Liver (tissue), 9 donors: ENCODE results near the gene LRRC28. TPM values are rescaled to one million over a fixed set of nuclear protein-coding genes. Genes with fewer than 3 reads are reported as not detected.

ENCODE experiments used
- DNase-seq: peaks from one replicate; pipeline ENCODE4 v3.0.0-alpha.2; 2017; ENCODE audit warnings: low spot score
- H3K27ac ChIP-seq, 2 donors: one replicate each; pipeline ENCODE4 v1.7.0; 2013; ENCODE audit warnings: inconsistent platforms in 2 of 2, low read length in 2 of 2, control low read depth in 1 of 2, low read depth in 1 of 2, mild to moderate bottlenecking in 1 of 2
- H3K27me3 ChIP-seq, 4 donors: one replicate each; pipeline versions ENCODE4 v1.6.1 to v1.7.0; 2013; ENCODE audit warnings: low read length in 3 of 4, inconsistent platforms in 1 of 4, mild to moderate bottlenecking in 1 of 4, moderate library complexity in 1 of 4; ENCODE audit not compliant: control insufficient read depth in 4 of 4, insufficient read depth in 4 of 4
- H3K36me3 ChIP-seq, 4 donors: one replicate each; pipeline versions ENCODE4 v1.6.1 to v1.7.0; 2013; ENCODE audit warnings: low read length in 3 of 4, mild to moderate bottlenecking in 3 of 4, low read depth in 1 of 4, moderate library complexity in 1 of 4; ENCODE audit not compliant: control insufficient read depth in 4 of 4, insufficient read depth in 3 of 4
- H3K4me1 ChIP-seq, 4 donors: one replicate each; pipeline versions ENCODE4 v1.6.1 to v1.7.0; 2013; ENCODE audit warnings: low read length in 3 of 4, mild to moderate bottlenecking in 3 of 4, moderate library complexity in 1 of 4; ENCODE audit not compliant: control insufficient read depth in 4 of 4, insufficient read depth in 4 of 4
- H3K4me3 ChIP-seq, 3 donors: one replicate each; pipeline versions ENCODE4 v1.6.1 to v1.7.0; 2013; ENCODE audit warnings: low read length in 3 of 3, control low read depth in 1 of 3, low read depth in 1 of 3, mild to moderate bottlenecking in 1 of 3
- H3K9ac ChIP-seq, 2 donors: one replicate each; pipeline ENCODE4 v1.7.0; 2013; ENCODE audit warnings: low read length in 2 of 2, mild to moderate bottlenecking in 2 of 2, moderate library complexity in 2 of 2, control low read depth in 1 of 2, low read depth in 1 of 2
- H3K9me3 ChIP-seq, 4 donors: one replicate each; pipeline versions ENCODE4 v1.6.1 to v1.7.0; 2013; ENCODE audit warnings: low read length in 3 of 4; ENCODE audit not compliant: control insufficient read depth in 4 of 4
- EGR1 ChIP-seq, 2 donors: IDR thresholded peaks; 2 replicates each; pipeline ENCODE4 v1.6.1; 2016 to 2018; ENCODE audit warnings: antibody characterized with exemption in 2 of 2, low read depth in 2 of 2
- FOXA1 ChIP-seq: IDR thresholded peaks from 2 replicates; pipeline ENCODE4 v1.6.1; 2016; ENCODE audit warnings: antibody characterized with exemption
- FOXA2 ChIP-seq: IDR thresholded peaks from 2 replicates; pipeline ENCODE4 v1.6.1; 2016; ENCODE audit warnings: antibody characterized with exemption
- GABPA ChIP-seq, 2 donors: IDR thresholded peaks in 1 of 2; conservative IDR thresholded peaks in 1 of 2; 2 replicates each; pipeline ENCODE4 v1.6.1; 2016; ENCODE audit warnings: antibody characterized with exemption in 2 of 2, mild to moderate bottlenecking in 1 of 2, moderate library complexity in 1 of 2
- HNF4A ChIP-seq, 2 donors: conservative IDR thresholded peaks; 2 replicates each; pipeline ENCODE4 v1.6.1; 2016; ENCODE audit warnings: antibody characterized with exemption in 2 of 2, mild to moderate bottlenecking in 2 of 2
- HNF4G ChIP-seq: IDR thresholded peaks from 2 replicates; pipeline ENCODE4 v1.6.1; 2016; ENCODE audit warnings: antibody characterized with exemption
- JUND ChIP-seq, 2 donors: IDR thresholded peaks; 2 replicates each; pipeline ENCODE4 v1.6.1; 2016; ENCODE audit warnings: antibody characterized with exemption in 2 of 2
- MAX ChIP-seq: IDR thresholded peaks from 2 replicates; pipeline ENCODE4 v1.6.1; 2016; ENCODE audit warnings: antibody characterized with exemption
- NR2F2 ChIP-seq: IDR thresholded peaks from 2 replicates; pipeline ENCODE4 v1.6.1; 2016; ENCODE audit warnings: antibody characterized with exemption
- RAD21 ChIP-seq, 2 donors: IDR thresholded peaks; 2 replicates each; pipeline ENCODE4 v1.6.1; 2016; ENCODE audit warnings: antibody characterized with exemption in 2 of 2, mild to moderate bottlenecking in 2 of 2
- RXRA ChIP-seq, 2 donors: IDR thresholded peaks; 2 replicates each; pipeline ENCODE4 v1.6.1; 2017 to 2018; ENCODE audit warnings: antibody characterized with exemption in 2 of 2, mild to moderate bottlenecking in 1 of 2
- SP1 ChIP-seq: IDR thresholded peaks from 2 replicates; pipeline ENCODE4 v1.6.1; 2018; ENCODE audit warnings: antibody characterized with exemption, mild to moderate bottlenecking
- TAF1 ChIP-seq: conservative IDR thresholded peaks from 2 replicates; pipeline ENCODE4 v1.6.1; 2016; ENCODE audit warnings: antibody characterized with exemption, mild to moderate bottlenecking
- YY1 ChIP-seq: IDR thresholded peaks from 2 replicates; pipeline ENCODE4 v1.6.1; 2016; ENCODE audit warnings: antibody characterized with exemption, mild to moderate bottlenecking
- ZBTB33 ChIP-seq: IDR thresholded peaks from 2 replicates; pipeline ENCODE4 v1.6.1; 2016; ENCODE audit warnings: antibody characterized with exemption
- WGBS: extraction: QIAGEN DNeasy Blood & Tissue Kit; methylation state at CpG from one replicate; pipeline ENCODE4 v1.1.7; 2013; 5-methylcytosine and 5-hydroxymethylcytosine counted together
- polyA plus RNA-seq, 2 donors: library from polyadenylated mRNA; stranded (reverse) in 1 of 2; unstranded in 1 of 2; fragments of 200-250 nt in 1 of 2; fragments of >200 nt in 1 of 2; fragmentation: Nextera tagmentation in 1 of 2; extraction: Ambion mirVana in 1 of 2; gene quantifications; one replicate each; pipeline versions ENCODE4 v1.2.1 to v1.2.3, GENCODE V29; 2013 to 2015
- total RNA-seq, 2 donors: library from RNA; depleted of rRNA; stranded (reverse); fragments of >200 nt; gene quantifications; one replicate each; pipeline ENCODE4 v1.2.3, GENCODE V29; 2014
- TF ChIP-seq, protein P1 (sequence below): IDR thresholded peaks from 2 replicates; pipeline ENCODE4 v1.6.1; 2016; ENCODE audit warnings: antibody characterized with exemption, mild to moderate bottlenecking
- TF ChIP-seq, protein P2 (sequence below): IDR thresholded peaks from 2 replicates; pipeline ENCODE4 v1.6.1; 2016; ENCODE audit warnings: antibody characterized with exemption
- TF ChIP-seq, protein P3 (sequence below): fragments of 150-350 bp; IDR thresholded peaks from 2 replicates; pipeline ENCODE4 v1.5.1; 2017; ENCODE audit warnings: improper control_type of control experiment, low read depth, low read length; ENCODE audit not compliant: missing input control
- donor health status: healthy.
- donor health status: healthy.
- donor health status: healthy.
- donor health status: healthy.
- donor health status: healthy.

The LRRC28 gene
- total and polyA plus RNA-seq, 4 donors = 15.4 to 46.6 (median 41.0) TPM

DNA sequence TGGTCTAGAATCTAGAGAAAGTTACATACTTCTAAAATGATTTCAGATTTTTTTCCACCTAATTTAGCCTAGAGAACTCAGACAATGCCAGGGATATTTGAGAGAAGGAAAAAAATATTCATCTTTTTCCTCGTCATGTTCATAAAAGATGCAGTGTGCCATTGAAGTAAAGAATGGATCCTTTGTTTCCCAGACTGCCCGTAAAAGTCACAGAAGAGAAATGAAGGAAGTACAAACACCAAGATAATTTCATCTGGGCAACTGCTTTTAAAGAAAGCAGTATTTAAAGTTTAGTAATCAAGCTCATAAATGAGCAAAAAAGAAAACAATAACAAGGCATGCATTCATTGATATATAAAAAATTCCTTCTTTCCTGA is 49.1 kb upstream of the LRRC28 start:
- 91% methylated on average over 2 of the region's 2 CpGs for WGBS
- Histone ChIP-seq H3K36me3 (peaks cover 1 to 8% (median 4%) of the 10 kb centered on the region in 4 donors), H3K27ac (no peak overlapping the region), H3K9me3 (no peaks in the 10 kb centered on the region), H3K4me1 (no peaks in the 10 kb centered on the region), H3K27me3 (no peaks in the 10 kb centered on the region), H3K4me3 (no peak overlapping the region), H3K9ac (no peak overlapping the region)
- DNase-seq = no peak
- no peak for TF ChIP-seq ZBTB33
- TF ChIP-seq, protein P1, sequence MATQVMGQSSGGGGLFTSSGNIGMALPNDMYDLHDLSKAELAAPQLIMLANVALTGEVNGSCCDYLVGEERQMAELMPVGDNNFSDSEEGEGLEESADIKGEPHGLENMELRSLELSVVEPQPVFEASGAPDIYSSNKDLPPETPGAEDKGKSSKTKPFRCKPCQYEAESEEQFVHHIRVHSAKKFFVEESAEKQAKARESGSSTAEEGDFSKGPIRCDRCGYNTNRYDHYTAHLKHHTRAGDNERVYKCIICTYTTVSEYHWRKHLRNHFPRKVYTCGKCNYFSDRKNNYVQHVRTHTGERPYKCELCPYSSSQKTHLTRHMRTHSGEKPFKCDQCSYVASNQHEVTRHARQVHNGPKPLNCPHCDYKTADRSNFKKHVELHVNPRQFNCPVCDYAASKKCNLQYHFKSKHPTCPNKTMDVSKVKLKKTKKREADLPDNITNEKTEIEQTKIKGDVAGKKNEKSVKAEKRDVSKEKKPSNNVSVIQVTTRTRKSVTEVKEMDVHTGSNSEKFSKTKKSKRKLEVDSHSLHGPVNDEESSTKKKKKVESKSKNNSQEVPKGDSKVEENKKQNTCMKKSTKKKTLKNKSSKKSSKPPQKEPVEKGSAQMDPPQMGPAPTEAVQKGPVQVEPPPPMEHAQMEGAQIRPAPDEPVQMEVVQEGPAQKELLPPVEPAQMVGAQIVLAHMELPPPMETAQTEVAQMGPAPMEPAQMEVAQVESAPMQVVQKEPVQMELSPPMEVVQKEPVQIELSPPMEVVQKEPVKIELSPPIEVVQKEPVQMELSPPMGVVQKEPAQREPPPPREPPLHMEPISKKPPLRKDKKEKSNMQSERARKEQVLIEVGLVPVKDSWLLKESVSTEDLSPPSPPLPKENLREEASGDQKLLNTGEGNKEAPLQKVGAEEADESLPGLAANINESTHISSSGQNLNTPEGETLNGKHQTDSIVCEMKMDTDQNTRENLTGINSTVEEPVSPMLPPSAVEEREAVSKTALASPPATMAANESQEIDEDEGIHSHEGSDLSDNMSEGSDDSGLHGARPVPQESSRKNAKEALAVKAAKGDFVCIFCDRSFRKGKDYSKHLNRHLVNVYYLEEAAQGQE = no peak
- no peak for TF ChIP-seq EGR1 (IDR thresholded peaks at IDR 0.05; ENCODE audit: low read depth in 2 of 2)

DNA sequence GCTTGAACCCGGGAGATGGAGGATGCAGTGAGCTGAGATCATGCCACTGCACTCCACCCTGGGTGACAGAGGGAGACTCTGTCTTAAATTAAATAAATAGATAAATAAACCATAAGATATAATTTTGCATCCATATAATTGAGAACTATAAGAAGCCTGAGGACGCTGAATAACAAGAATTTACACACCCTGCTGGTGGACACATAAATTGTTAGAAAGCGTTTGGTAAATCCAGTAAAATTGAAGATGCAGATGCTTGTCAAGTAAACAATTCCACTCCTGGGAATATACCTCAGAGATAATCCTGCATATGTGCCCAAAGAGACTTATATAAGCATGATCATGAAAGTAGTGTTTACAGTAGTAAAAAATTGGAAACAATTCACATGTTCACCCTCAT is 43.6 kb upstream of the LRRC28 start:
- WGBS = 93% methylated on average over 3 of the region's 3 CpGs
- Histone ChIP-seq H3K27me3 (no peaks in the 10 kb centered on the region), H3K9me3 (no peaks in the 10 kb centered on the region), H3K4me1 (no peaks in the 10 kb centered on the region), H3K9ac (no peak overlapping the region), H3K4me3 (no peak overlapping the region), H3K36me3 (peaks cover 0 to 5% (median 1%) of the 10 kb centered on the region in 4 donors), H3K27ac (no peak overlapping the region)
- TF ChIP-seq RXRA (IDR thresholded peaks at IDR 0.05) = no peak
- no peak for TF ChIP-seq NR2F2
- TF ChIP-seq, protein P2, sequence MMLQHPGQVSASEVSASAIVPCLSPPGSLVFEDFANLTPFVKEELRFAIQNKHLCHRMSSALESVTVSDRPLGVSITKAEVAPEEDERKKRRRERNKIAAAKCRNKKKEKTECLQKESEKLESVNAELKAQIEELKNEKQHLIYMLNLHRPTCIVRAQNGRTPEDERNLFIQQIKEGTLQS = no peak
- TF ChIP-seq RAD21 (IDR thresholded peaks at IDR 0.05) = no peak
- no peak for TF ChIP-seq EGR1 (IDR thresholded peaks at IDR 0.05; ENCODE audit: low read depth in 2 of 2)
- no peak for TF ChIP-seq GABPA (IDR thresholded peaks at IDR 0.05 in 1 of 2, conservative IDR thresholded peaks at IDR 0.05 in 1 of 2)
- no peak for TF ChIP-seq MAX
- TF ChIP-seq JUND (IDR thresholded peaks at IDR 0.05) = no peak
- TF ChIP-seq YY1 = no peak
- no peak for TF ChIP-seq ZBTB33
- no peak for TF ChIP-seq FOXA1
- TF ChIP-seq TAF1 = no peak
- no peak for TF ChIP-seq HNF4A (conservative IDR thresholded peaks at IDR 0.05)
- TF ChIP-seq HNF4G = no peak
- TF ChIP-seq, protein P1 = no peak
- TF ChIP-seq, protein P3, sequence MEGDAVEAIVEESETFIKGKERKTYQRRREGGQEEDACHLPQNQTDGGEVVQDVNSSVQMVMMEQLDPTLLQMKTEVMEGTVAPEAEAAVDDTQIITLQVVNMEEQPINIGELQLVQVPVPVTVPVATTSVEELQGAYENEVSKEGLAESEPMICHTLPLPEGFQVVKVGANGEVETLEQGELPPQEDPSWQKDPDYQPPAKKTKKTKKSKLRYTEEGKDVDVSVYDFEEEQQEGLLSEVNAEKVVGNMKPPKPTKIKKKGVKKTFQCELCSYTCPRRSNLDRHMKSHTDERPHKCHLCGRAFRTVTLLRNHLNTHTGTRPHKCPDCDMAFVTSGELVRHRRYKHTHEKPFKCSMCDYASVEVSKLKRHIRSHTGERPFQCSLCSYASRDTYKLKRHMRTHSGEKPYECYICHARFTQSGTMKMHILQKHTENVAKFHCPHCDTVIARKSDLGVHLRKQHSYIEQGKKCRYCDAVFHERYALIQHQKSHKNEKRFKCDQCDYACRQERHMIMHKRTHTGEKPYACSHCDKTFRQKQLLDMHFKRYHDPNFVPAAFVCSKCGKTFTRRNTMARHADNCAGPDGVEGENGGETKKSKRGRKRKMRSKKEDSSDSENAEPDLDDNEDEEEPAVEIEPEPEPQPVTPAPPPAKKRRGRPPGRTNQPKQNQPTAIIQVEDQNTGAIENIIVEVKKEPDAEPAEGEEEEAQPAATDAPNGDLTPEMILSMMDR = no peak
- no peak for TF ChIP-seq SP1
- TF ChIP-seq FOXA2 = no peak
- no peak for DNase-seq
